Parathyroid adenoma (tissue), 2 donors: ENCODE results near the gene RPS6KA6.

Source experiments
- H2AFZ ChIP-seq: fragments of 300-600 bp; sonication (generic); one replicate; pipeline ENCODE4 v1.7.0; 2017; ENCODE audit warnings: antibody characterized with exemption, mild to moderate bottlenecking
- H3K27ac ChIP-seq: fragments of 300-600 bp; sonication (generic); one replicate; pipeline ENCODE4 v1.7.0; 2017
- H3K27me3 ChIP-seq: fragments of 300-600 bp; sonication (generic); one replicate; pipeline ENCODE4 v1.7.0; 2017; ENCODE audit warnings: low read length; ENCODE audit not compliant: control insufficient read depth, insufficient read depth
- H3K36me3 ChIP-seq: fragments of 300-600 bp; sonication (generic); one replicate; pipeline ENCODE4 v1.7.0; 2017; ENCODE audit warnings: low read length; ENCODE audit not compliant: control insufficient read depth, insufficient read depth
- H3K4me1 ChIP-seq: fragments of 300-600 bp; sonication (generic); one replicate; pipeline ENCODE4 v1.7.0; 2017; ENCODE audit warnings: control low read depth
- H3K4me2 ChIP-seq: fragments of 300-600 bp; sonication (generic); one replicate; pipeline ENCODE4 v1.7.0; 2017; ENCODE audit warnings: low read length
- H3K4me3 ChIP-seq: fragments of 300-600 bp; sonication (generic); one replicate; pipeline ENCODE4 v1.7.0; 2017; ENCODE audit warnings: low read depth, low read length
- H3K79me2 ChIP-seq: fragments of 300-600 bp; sonication (generic); one replicate; pipeline ENCODE4 v1.7.0; 2017; ENCODE audit warnings: control low read depth
- H3K9ac ChIP-seq: fragments of 300-600 bp; sonication (generic); one replicate; pipeline ENCODE4 v1.7.0; 2017; ENCODE audit warnings: mild to moderate bottlenecking
- H3K9me3 ChIP-seq: fragments of 300-600 bp; sonication (generic); one replicate; pipeline ENCODE4 v1.7.0; 2017; ENCODE audit warnings: low read length; ENCODE audit not compliant: control insufficient read depth
- CTCF ChIP-seq: fragments of 300-600 bp; sonication (generic); IDR thresholded peaks from one replicate; pipeline ENCODE4 v1.7.0; 2017; ENCODE audit warnings: antibody characterized with exemption, mild to moderate bottlenecking
- donor health status: primary hyperparathyroidism.

The RPS6KA6 gene

GRCh38 chrX:84144991-84145390 is 43.0 kb downstream of the RPS6KA6 start:
- no peak overlapping the region for H3K9ac ChIP-seq
- no peaks in the 10 kb centered on the region for H3K79me2 ChIP-seq

GRCh38 chrX:84144281-84144680 is 43.7 kb downstream of the RPS6KA6 start:
- TF ChIP-seq CTCF = no peak
- no peak overlapping the region for H3K27ac ChIP-seq
- no peak overlapping the region for H3K4me2 ChIP-seq
- no peaks in the 10 kb centered on the region for H3K4me1 ChIP-seq
- no peaks in the 10 kb centered on the region for H3K36me3 ChIP-seq
- no peaks in the 10 kb centered on the region for H3K9me3 ChIP-seq
- no peak overlapping the region for H3K9ac ChIP-seq
- H3K27me3 ChIP-seq = no peaks in the 10 kb centered on the region
- H3K4me3 ChIP-seq = no peak overlapping the region
- H2AFZ ChIP-seq = no peak overlapping the region
- H3K79me2 ChIP-seq = no peaks in the 10 kb centered on the region

More at GRCh38 chrX:84144991-84145390, 43.0 kb downstream of the RPS6KA6 start:
- Histone ChIP-seq H3K27ac (no peak overlapping the region), H2AFZ (no peak overlapping the region), H3K4me2 (no peak overlapping the region), H3K4me1 (no peaks in the 10 kb centered on the region), H3K9me3 (no peaks in the 10 kb centered on the region), H3K36me3 (no peaks in the 10 kb centered on the region), H3K27me3 (no peaks in the 10 kb centered on the region), H3K4me3 (no peak overlapping the region)
- no peak for TF ChIP-seq CTCF

GRCh38 chrX:84133023-84133422 is 55.0 kb downstream of the RPS6KA6 start:
- H3K9me3 ChIP-seq = no peaks in the 10 kb centered on the region
- H3K9ac ChIP-seq = no peak overlapping the region
- no peak overlapping the region for H3K4me3 ChIP-seq
- TF ChIP-seq CTCF = no peak
- no peaks in the 10 kb centered on the region for H3K79me2 ChIP-seq
- no peaks in the 10 kb centered on the region for H3K27me3 ChIP-seq
- no peak overlapping the region for H2AFZ ChIP-seq
- no peak overlapping the region for H3K27ac ChIP-seq
- H3K4me2 ChIP-seq = no peak overlapping the region
- no peaks in the 10 kb centered on the region for H3K36me3 ChIP-seq
- no peaks in the 10 kb centered on the region for H3K4me1 ChIP-seq

DNA sequence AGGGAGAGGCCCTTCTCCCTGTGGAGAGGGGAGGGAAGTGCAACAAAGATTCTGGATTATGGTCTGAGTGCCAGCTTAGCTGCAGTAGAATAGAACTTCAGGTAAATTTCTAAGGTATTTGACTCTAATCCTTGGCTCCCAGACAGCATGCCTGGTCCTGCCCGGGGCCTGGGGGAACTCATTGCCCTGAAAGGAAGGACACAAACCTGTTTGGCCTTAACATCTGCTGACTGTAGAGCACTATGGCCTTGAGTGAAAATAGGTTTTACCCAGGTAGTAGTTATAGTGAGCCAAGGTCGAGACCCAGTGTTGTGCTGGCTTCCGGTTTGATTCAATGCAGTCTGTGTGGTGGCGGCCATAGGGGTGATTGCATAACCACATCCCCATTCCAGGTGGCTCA is 64.4 kb downstream of the RPS6KA6 start:
- Histone ChIP-seq H3K36me3 (no peaks in the 10 kb centered on the region), H3K9ac (no peak overlapping the region), H3K4me3 (no peak overlapping the region), H3K4me2 (no peak overlapping the region), H3K4me1 (no peaks in the 10 kb centered on the region), H3K27ac (no peak overlapping the region), H2AFZ (no peak overlapping the region), H3K79me2 (no peaks in the 10 kb centered on the region), H3K9me3 (no peaks in the 10 kb centered on the region), H3K27me3 (no peaks in the 10 kb centered on the region)
- TF ChIP-seq CTCF = no peak

GRCh38 chrX:84118769-84119168 is 69.2 kb downstream of the RPS6KA6 start:
- Histone ChIP-seq H3K27ac (no peak overlapping the region), H3K9me3 (no peaks in the 10 kb centered on the region), H3K79me2 (no peaks in the 10 kb centered on the region), H3K27me3 (no peaks in the 10 kb centered on the region), H3K4me3 (no peak overlapping the region), H3K4me2 (no peak overlapping the region), H2AFZ (no peak overlapping the region), H3K9ac (no peak overlapping the region), H3K36me3 (no peaks in the 10 kb centered on the region), H3K4me1 (no peaks in the 10 kb centered on the region)
- no peak for TF ChIP-seq CTCF
